ENCODE measurements around the gene IL17REL.

IL17REL gene

GRCh38 chr22:49966774-49967705, 45.5 kb downstream of the IL17REL start:
- no peak for DNase-seq (ENCODE audit: low spot score)

GRCh38 chr22:49966041-49966773, 46.4 kb downstream of the IL17REL start:
- no peak for DNase-seq (ENCODE audit: low spot score)

- no peak for DNase-seq (ENCODE audit: low spot score)
Measured at GRCh38 chr22:49965091-49966040, 47.2 kb downstream of the IL17REL start.

GRCh38 chr22:49964136-49965090, 48.2 kb downstream of the IL17REL start:
- DNase-seq (ENCODE audit: low spot score), result no peak

- DNase-seq (ENCODE audit: low spot score), result no peak
Measured at GRCh38 chr22:49963647-49964026, 48.9 kb downstream of the IL17REL start.

GRCh38 chr22:49962751-49963646, 49.6 kb downstream of the IL17REL start:
- DNase-seq (ENCODE audit: low spot score), result no peak

- peak; percentile 96 for DNase-seq (ENCODE audit: low spot score)
Measured at GRCh38 chr22:49962012-49962750, 50.4 kb downstream of the IL17REL start.

GRCh38 chr22:49961601-49962011, 51.0 kb downstream of the IL17REL start:
- no peak for DNase-seq (ENCODE audit: low spot score)

- DNase-seq (ENCODE audit: low spot score), result no peak
Measured at GRCh38 chr22:49961005-49961600, 51.5 kb downstream of the IL17REL start.

GRCh38 chr22:49960159-49961004, 52.2 kb downstream of the IL17REL start, which contains the start of gene PIM3:
Gene PIM3, plus strand, starts transcription at chr22:49960772. Its CDS starts 176 bp downstream, at chr22:49960948.
- DNase-seq (ENCODE audit: low spot score), result peak; percentile 100

GRCh38 chr22:49959782-49960158, 52.8 kb downstream of the IL17REL start:
- peak; percentile 87 for DNase-seq (ENCODE audit: low spot score)

GRCh38 chr22:49958931-49959781, 53.4 kb downstream of the IL17REL start:
- DNase-seq (ENCODE audit: low spot score), result no peak

- DNase-seq (ENCODE audit: low spot score), result no peak
Measured at GRCh38 chr22:49958366-49958921, 54.1 kb downstream of the IL17REL start.

- no peak for DNase-seq (ENCODE audit: low spot score)
Measured at GRCh38 chr22:49957826-49958365, 54.7 kb downstream of the IL17REL start.

GRCh38 chr22:49956914-49957825, 55.4 kb downstream of the IL17REL start:
- DNase-seq (ENCODE audit: low spot score), result no peak
